K562 (cell line): ENCODE measurements around the gene DNAJC15. TPM values are rescaled to one million over a fixed set of nuclear protein-coding genes. Genes with fewer than 3 reads are reported as not detected.

Experiments
- ATAC-seq: fragments of 200-7000 bp; cut with Tn5 transposase; 3 replicates; pipeline ENCODE4 v1.9.1; 2020; ENCODE audit warnings: moderate library complexity
- BruUV-seq: library from RNA; stranded (reverse); fragments of 400-500 nt; replicated peaks from 2 replicates; lab custom pipeline; 2021; lab: Mats Ljungman, UMichigan
- CTCF ChIA-PET: fragments of 300-600 bp; formaldehyde crosslinking; extraction: SDS; loops from one replicate; lab custom pipeline; 2021; ENCODE audit warnings: low intra/inter-chr PET ratio; lab: Yijun Ruan, JAX
- POLR2A ChIA-PET: fragments of 300-600, 350-650 bp; sonication (Branson Sonifier 250); formaldehyde crosslinking; extraction: SDS; loops from one replicate; lab custom pipeline; 2021; ENCODE audit warnings: antibody characterized with exemption, inconsistent platforms; lab: Yijun Ruan, JAX
- DNase-seq, 4 experiments: peaks; one replicate each; pipeline versions ENCODE4 v3.0.0 to v3.0.0-alpha.2; 2011 to 2018; ENCODE audit warnings: low spot score in 3 of 4, mixed read lengths in 3 of 4; ENCODE audit errors: extremely low read depth in 1 of 4
- FAIRE-seq: peaks from 2 replicates; lab custom pipeline; 2011; peaks lifted over from hg19 to GRCh38; lab: Jason Lieb, UNC
- H2AFZ ChIP-seq: 2 replicates; pipeline ENCODE4 v1.6.0; 2011; ENCODE audit warnings: low read depth, low read length, control low read depth, inconsistent platforms
- H3K27ac ChIP-seq: fragments of 200-600 bp; 3 replicates; pipeline ENCODE4 v1.8.0; 2011; ENCODE audit warnings: low read depth, mild to moderate bottlenecking, control low read depth, inconsistent platforms, low read length, moderate library complexity, mixed read lengths; ENCODE audit errors: extremely low read depth
- H3K27me3 ChIP-seq, 2 experiments: fragments of 300-600 bp in 1 of 2; 2 replicates in 1 of 2; 3 replicates in 1 of 2; pipeline versions ENCODE4 v1.6.0 to v1.8.0; 2011; ENCODE audit warnings: inconsistent platforms in 2 of 2, low read length in 2 of 2, mild to moderate bottlenecking in 1 of 2, mixed read lengths in 1 of 2, moderate library complexity in 1 of 2; ENCODE audit not compliant: control insufficient read depth in 2 of 2, insufficient read depth in 2 of 2
- H3K36me3 ChIP-seq: fragments of 300-600 bp; 3 replicates; pipeline ENCODE4 v1.8.0; 2011; ENCODE audit warnings: mild to moderate bottlenecking, low read length, inconsistent platforms; ENCODE audit not compliant: control insufficient read depth, insufficient read depth
- H3K4me1 ChIP-seq, 2 experiments: fragments of 200-600 bp in 1 of 2; replicated peaks in 1 of 2; 2 replicates in 1 of 2; 3 replicates in 1 of 2; pipeline versions ENCODE4 v1.5.1 to v1.8.0; 2011; ENCODE audit warnings: inconsistent platforms in 2 of 2, low read length in 2 of 2, mild to moderate bottlenecking in 1 of 2, mixed read lengths in 1 of 2, moderate library complexity in 1 of 2; ENCODE audit not compliant: control insufficient read depth in 2 of 2, insufficient read depth in 2 of 2
- H3K4me2 ChIP-seq: 2 replicates; pipeline ENCODE4 v1.6.1; 2011; ENCODE audit warnings: low read length, control low read depth, inconsistent platforms, mixed read lengths; ENCODE audit not compliant: insufficient read depth
- H3K4me3 ChIP-seq: fragments of 200-600 bp; sonication (generic), shearing (Covaris generic); 2 replicates; pipeline ENCODE4 v1.5.1; 2016; ENCODE audit warnings: control low read depth, inconsistent platforms
- H3K79me2 ChIP-seq: fragments of 200-600 bp; 3 replicates; pipeline ENCODE4 v1.8.0; 2011; ENCODE audit warnings: low read length, inconsistent platforms; ENCODE audit not compliant: control insufficient read depth, insufficient read depth
- H3K9ac ChIP-seq, 2 experiments: 2 replicates each; pipeline versions ENCODE4 v1.6.0 to v1.6.1; 2011; ENCODE audit warnings: low read depth in 2 of 2, low read length in 2 of 2, control low read depth in 1 of 2, inconsistent platforms in 1 of 2, mild to moderate bottlenecking in 1 of 2, mixed read lengths in 1 of 2; ENCODE audit not compliant: insufficient read depth in 1 of 2
- H3K9me1 ChIP-seq: one replicate; pipeline ENCODE4 v1.6.0; 2011; ENCODE audit warnings: inconsistent platforms, mild to moderate bottlenecking, low read length, moderate library complexity; ENCODE audit not compliant: control insufficient read depth, insufficient read depth
- H3K9me3 ChIP-seq: replicated peaks from 2 replicates; pipeline ENCODE4 v1.5.1; 2011; ENCODE audit warnings: low read depth, low read length, inconsistent platforms; ENCODE audit not compliant: control insufficient read depth, insufficient read depth
- H4K20me1 ChIP-seq: replicated peaks from 2 replicates; pipeline ENCODE4 v1.6.1; 2011; ENCODE audit warnings: low read length, inconsistent platforms, mixed read lengths; ENCODE audit not compliant: control insufficient read depth, insufficient read depth
- GABPB1 ChIP-seq: sonication (generic); formaldehyde crosslinking; IDR thresholded peaks from 2 replicates; pipeline ENCODE4 v1.8.0; 2022; ENCODE audit warnings: mild to moderate bottlenecking, missing genetic modification reagents
- HNRNPL ChIP-seq: fragments of 200-400 bp; formaldehyde crosslinking; IDR thresholded peaks from 2 replicates; pipeline ENCODE4 v1.6.1; 2017; ENCODE audit warnings: low read depth, mild to moderate bottlenecking, low read length
- KLF13 ChIP-seq: fragments of 450-650 bp; IDR thresholded peaks from 2 replicates; pipeline ENCODE4 v1.6.1; 2016; ENCODE audit warnings: missing genetic modification characterization, low read depth, mild to moderate bottlenecking, missing compliant biosample characterization, moderate library complexity, borderline replicate concordance
- MTA3 ChIP-seq: fragments of 450-650 bp; formaldehyde crosslinking; IDR thresholded peaks from 2 replicates; pipeline ENCODE4 v1.6.1; 2017; ENCODE audit warnings: mild to moderate bottlenecking, borderline replicate concordance
- ZBTB8A ChIP-seq: fragments of 450-650 bp; IDR thresholded peaks from 2 replicates; pipeline ENCODE4 v1.6.1; 2018; ENCODE audit warnings: mild to moderate bottlenecking, moderate library complexity; ENCODE audit not compliant: partially characterized antibody
- ZNF696 ChIP-seq: fragments of 250-450 bp; sonication (Bioruptor Pico); conservative IDR thresholded peaks from 2 replicates; pipeline ENCODE4 v1.4.0; 2020; ENCODE audit warnings: mild to moderate bottlenecking, moderate library complexity
- WGBS: fragments of 100-300 bp; shearing (Covaris generic); methylation state at CpG from one replicate; pipeline ENCODE4 v1.1.6; 2016; ENCODE audit warnings: low coverage, mixed read lengths; ENCODE audit not compliant: insufficient coverage; ENCODE audit errors: missing lambda C conversion rate; 5-methylcytosine and 5-hydroxymethylcytosine counted together
- in situ Hi-C: fragments of 300-500 bp; cut with MboI; formaldehyde crosslinking; loops from 4 replicates; pipeline ENCODE4 v1.15.0; 2018; ENCODE audit warnings: inconsistent platforms, mixed read lengths
- intact Hi-C: fragments of 100-400 bp; cut with micrococcal nuclease; formaldehyde crosslinking; loops from 2 replicates; pipeline ENCODE4 v1.14.2; 2022
- polyA plus RNA-seq, 8 experiments: library from polyadenylated mRNA; depleted of rRNA in 4 of 8; stranded (reverse) in 5 of 8; unstranded in 3 of 8; fragments of >200 nt; fragmentation: Nextera tagmentation in 2 of 8; fragmentation: Illumina TruSeq in 1 of 8; extraction: Ambion mirVana in 2 of 8; extraction: Trizol in 1 of 8; gene quantifications; 2 replicates each; pipeline versions ENCODE4 v1.2.1 to v1.2.3, GENCODE V29; 2011 to 2014; ENCODE audit warnings: inconsistent platforms in 1 of 8, missing spikeins in 1 of 8
- total RNA-seq, 7 experiments: library from RNA; depleted of rRNA in 6 of 7; stranded (reverse); fragments of >200 nt in 6 of 7; fragmentation: Illumina TruSeq in 2 of 7; extraction: Trizol in 2 of 7; gene quantifications; 2 replicates each; pipeline versions ENCODE4 v1.2.1 to v1.2.3, GENCODE V29; 2011 to 2021; ENCODE audit warnings: low replicate concordance in 1 of 7
- TF ChIP-seq, protein P1 (sequence below): fragments of 250-450 bp; sonication (Bioruptor Pico); IDR thresholded peaks from 2 replicates; pipeline ENCODE4 v1.8.0; 2021; ENCODE audit warnings: moderate library complexity, mild to moderate bottlenecking, inconsistent platforms

Gene DNAJC15
- total and polyA plus RNA-seq, 9 of the 15 experiments (the other 6 are each of a cell fraction or from before 2014, with no cell fraction given) = 0.47 to 3.8 (median 1.0) TPM

DNA sequence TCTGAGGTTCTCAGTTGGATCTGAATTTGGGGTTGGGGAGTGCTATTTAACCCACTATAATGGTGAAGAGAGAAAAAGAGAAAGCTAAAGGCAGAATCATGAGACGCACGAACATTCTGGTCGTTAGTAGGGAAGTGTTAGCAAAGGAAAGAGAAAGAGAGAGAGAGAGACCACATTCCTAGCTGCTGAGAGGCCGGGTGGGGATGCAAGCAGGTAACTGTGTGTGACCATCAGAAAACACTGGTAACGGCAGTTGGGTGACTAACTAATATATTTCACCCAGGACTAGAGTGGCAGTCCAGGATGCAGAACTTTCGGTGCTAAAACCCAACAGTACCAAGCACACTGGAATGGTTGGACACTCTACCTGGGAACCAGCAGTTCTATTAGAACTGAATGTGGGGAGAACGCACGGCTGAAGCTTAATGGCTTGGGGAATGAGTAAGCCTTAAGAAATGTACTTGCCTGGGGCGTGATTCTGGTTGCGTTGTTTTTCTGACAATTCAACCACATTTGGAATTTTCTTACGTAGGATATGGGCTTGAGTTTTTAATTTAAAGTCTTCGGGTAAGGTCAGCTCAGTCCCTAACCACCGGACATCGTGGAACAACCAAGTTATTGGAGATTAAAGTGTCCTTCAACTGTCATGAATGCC is 130.2 kb downstream of the DNAJC15 start:
- no peaks in the 10 kb centered on the region for H3K27me3 ChIP-seq
- no peaks in the 10 kb centered on the region for H3K79me2 ChIP-seq
- CTCF ChIA-PET = no interaction called here
- H4K20me1 ChIP-seq = no peaks in the 10 kb centered on the region
- BruUV-seq = no TSS peak
- no peak overlapping the region for H3K4me2 ChIP-seq
- no peak for DNase-seq
- POLR2A ChIA-PET = no interaction called here
- FAIRE-seq = no peak
- no peaks in the 10 kb centered on the region for H3K9me3 ChIP-seq
- no peak overlapping the region for H3K27ac ChIP-seq
- no peaks in the 10 kb centered on the region for H3K9me1 ChIP-seq
- in situ Hi-C loops = no loop called here
- intact Hi-C loops = no loop called here
- ATAC-seq = no peak
- 0% methylated on average over 12 of the region's 14 CpGs for WGBS
- no peaks in the 10 kb centered on the region for H3K36me3 ChIP-seq
- H3K9ac ChIP-seq = no peak overlapping the region
- H3K4me1 ChIP-seq = no peaks in the 10 kb centered on the region
- H3K4me3 ChIP-seq = no peak overlapping the region
- H2AFZ ChIP-seq = no peak overlapping the region
- TF ChIP-seq, protein P1, sequence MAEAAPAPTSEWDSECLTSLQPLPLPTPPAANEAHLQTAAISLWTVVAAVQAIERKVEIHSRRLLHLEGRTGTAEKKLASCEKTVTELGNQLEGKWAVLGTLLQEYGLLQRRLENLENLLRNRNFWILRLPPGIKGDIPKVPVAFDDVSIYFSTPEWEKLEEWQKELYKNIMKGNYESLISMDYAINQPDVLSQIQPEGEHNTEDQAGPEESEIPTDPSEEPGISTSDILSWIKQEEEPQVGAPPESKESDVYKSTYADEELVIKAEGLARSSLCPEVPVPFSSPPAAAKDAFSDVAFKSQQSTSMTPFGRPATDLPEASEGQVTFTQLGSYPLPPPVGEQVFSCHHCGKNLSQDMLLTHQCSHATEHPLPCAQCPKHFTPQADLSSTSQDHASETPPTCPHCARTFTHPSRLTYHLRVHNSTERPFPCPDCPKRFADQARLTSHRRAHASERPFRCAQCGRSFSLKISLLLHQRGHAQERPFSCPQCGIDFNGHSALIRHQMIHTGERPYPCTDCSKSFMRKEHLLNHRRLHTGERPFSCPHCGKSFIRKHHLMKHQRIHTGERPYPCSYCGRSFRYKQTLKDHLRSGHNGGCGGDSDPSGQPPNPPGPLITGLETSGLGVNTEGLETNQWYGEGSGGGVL = no peak
- TF ChIP-seq GABPB1 (CRISPR knock-in tag) (no peak), KLF13 (tag) (no peak), MTA3 (no peak), HNRNPL (no peak), ZBTB8A (no peak), ZNF696 (CRISPR knock-in tag) (no peak)
